ENCODE results near the gene R3HDML.
"Not testable (repeated sequence)": the region's sequence is repeated elsewhere in the genome, so short reads cannot be mapped to it uniquely, and the experiment has no call there.

The R3HDML gene

GRCh38 chr20:44319839-44320422, 16.9 kb upstream of the R3HDML start:
- no peak for TF ChIP-seq GABPA (IDR thresholded peaks at IDR 0.05; ENCODE audit: low read depth)
- Histone ChIP-seq H3K4me3 (replicated peaks; ENCODE audit: insufficient read depth, low read length) (no peak overlapping the region), H3K27me3 (ENCODE audit: insufficient read depth, poor library complexity, severe bottlenecking) (peaks cover 9% of the 10 kb centered on the region), H3K27ac (replicated peaks) (no peak overlapping the region)
- no peak for DNase-seq (ENCODE audit: low read depth in 1 of 2, low spot score in 1 of 2)

GRCh38 chr20:44324343-44324742, 12.5 kb upstream of the R3HDML start:
- peaks cover 9% of the 10 kb centered on the region for H3K27me3 ChIP-seq (ENCODE audit: insufficient read depth, poor library complexity, severe bottlenecking)
- TF ChIP-seq POLR2AphosphoS5 (IDR thresholded peaks at IDR 0.05; ENCODE audit: low read depth) (no peak), GABPA (IDR thresholded peaks at IDR 0.05; ENCODE audit: low read depth) (no peak), SPI1 (IDR thresholded peaks at IDR 0.05; ENCODE audit: borderline replicate concordance, low read depth) (no peak)
- TF ChIP-seq, protein P1, sequence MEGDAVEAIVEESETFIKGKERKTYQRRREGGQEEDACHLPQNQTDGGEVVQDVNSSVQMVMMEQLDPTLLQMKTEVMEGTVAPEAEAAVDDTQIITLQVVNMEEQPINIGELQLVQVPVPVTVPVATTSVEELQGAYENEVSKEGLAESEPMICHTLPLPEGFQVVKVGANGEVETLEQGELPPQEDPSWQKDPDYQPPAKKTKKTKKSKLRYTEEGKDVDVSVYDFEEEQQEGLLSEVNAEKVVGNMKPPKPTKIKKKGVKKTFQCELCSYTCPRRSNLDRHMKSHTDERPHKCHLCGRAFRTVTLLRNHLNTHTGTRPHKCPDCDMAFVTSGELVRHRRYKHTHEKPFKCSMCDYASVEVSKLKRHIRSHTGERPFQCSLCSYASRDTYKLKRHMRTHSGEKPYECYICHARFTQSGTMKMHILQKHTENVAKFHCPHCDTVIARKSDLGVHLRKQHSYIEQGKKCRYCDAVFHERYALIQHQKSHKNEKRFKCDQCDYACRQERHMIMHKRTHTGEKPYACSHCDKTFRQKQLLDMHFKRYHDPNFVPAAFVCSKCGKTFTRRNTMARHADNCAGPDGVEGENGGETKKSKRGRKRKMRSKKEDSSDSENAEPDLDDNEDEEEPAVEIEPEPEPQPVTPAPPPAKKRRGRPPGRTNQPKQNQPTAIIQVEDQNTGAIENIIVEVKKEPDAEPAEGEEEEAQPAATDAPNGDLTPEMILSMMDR (IDR thresholded peaks at IDR 0.05; ENCODE audit: insufficient read depth, low read length), result no peak
- TF ChIP-seq, protein P2, sequence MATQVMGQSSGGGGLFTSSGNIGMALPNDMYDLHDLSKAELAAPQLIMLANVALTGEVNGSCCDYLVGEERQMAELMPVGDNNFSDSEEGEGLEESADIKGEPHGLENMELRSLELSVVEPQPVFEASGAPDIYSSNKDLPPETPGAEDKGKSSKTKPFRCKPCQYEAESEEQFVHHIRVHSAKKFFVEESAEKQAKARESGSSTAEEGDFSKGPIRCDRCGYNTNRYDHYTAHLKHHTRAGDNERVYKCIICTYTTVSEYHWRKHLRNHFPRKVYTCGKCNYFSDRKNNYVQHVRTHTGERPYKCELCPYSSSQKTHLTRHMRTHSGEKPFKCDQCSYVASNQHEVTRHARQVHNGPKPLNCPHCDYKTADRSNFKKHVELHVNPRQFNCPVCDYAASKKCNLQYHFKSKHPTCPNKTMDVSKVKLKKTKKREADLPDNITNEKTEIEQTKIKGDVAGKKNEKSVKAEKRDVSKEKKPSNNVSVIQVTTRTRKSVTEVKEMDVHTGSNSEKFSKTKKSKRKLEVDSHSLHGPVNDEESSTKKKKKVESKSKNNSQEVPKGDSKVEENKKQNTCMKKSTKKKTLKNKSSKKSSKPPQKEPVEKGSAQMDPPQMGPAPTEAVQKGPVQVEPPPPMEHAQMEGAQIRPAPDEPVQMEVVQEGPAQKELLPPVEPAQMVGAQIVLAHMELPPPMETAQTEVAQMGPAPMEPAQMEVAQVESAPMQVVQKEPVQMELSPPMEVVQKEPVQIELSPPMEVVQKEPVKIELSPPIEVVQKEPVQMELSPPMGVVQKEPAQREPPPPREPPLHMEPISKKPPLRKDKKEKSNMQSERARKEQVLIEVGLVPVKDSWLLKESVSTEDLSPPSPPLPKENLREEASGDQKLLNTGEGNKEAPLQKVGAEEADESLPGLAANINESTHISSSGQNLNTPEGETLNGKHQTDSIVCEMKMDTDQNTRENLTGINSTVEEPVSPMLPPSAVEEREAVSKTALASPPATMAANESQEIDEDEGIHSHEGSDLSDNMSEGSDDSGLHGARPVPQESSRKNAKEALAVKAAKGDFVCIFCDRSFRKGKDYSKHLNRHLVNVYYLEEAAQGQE (IDR thresholded peaks at IDR 0.05; ENCODE audit: insufficient replicate concordance, low read depth), result no peak
- DNase-seq (ENCODE audit: low read depth in 1 of 2, low spot score in 1 of 2), result no peak
- no peak overlapping the region for H3K27ac ChIP-seq (replicated peaks)
- H3K4me3 ChIP-seq (replicated peaks; ENCODE audit: insufficient read depth, low read length), result no peak overlapping the region

- H3K27me3 ChIP-seq (ENCODE audit: insufficient read depth, poor library complexity, severe bottlenecking), result peaks cover 9% of the 10 kb centered on the region
- no peak for DNase-seq (ENCODE audit: low read depth in 1 of 2, low spot score in 1 of 2)
- H3K4me3 ChIP-seq (replicated peaks; ENCODE audit: insufficient read depth, low read length), result peak overlapping the region; percentile 20
- no peak for TF ChIP-seq GABPA (IDR thresholded peaks at IDR 0.05; ENCODE audit: low read depth)
- TF ChIP-seq, protein P1 (IDR thresholded peaks at IDR 0.05; ENCODE audit: insufficient read depth, low read length), result no peak
- no peak for TF ChIP-seq SPI1 (IDR thresholded peaks at IDR 0.05; ENCODE audit: borderline replicate concordance, low read depth)
- TF ChIP-seq POLR2AphosphoS5 (IDR thresholded peaks at IDR 0.05; ENCODE audit: low read depth), result no peak
- TF ChIP-seq, protein P2 (IDR thresholded peaks at IDR 0.05; ENCODE audit: insufficient replicate concordance, low read depth), result no peak
- no peak overlapping the region for H3K27ac ChIP-seq (replicated peaks)
These were observed 10.3 kb upstream of the R3HDML start for GRCh38 chr20:44326391-44327159.

- not testable (repeated sequence) for H3K27ac ChIP-seq (replicated peaks); DNase-seq (ENCODE audit: low read depth in 1 of 2, low spot score in 1 of 2); H3K27me3 ChIP-seq (ENCODE audit: insufficient read depth, poor library complexity, severe bottlenecking); H3K4me3 ChIP-seq (replicated peaks; ENCODE audit: insufficient read depth, low read length)
These were observed 9.1 kb upstream of the R3HDML start for GRCh38 chr20:44327748-44328147.

Measured in HL-60 (cell line).